ENCODE measurements around the gene NECTIN2.

Gene NECTIN2

GRCh38 chr19:44845612-44846454 lies at the start of gene NECTIN2:
TSS of gene NECTIN2 (plus strand) at chr19:44846297. CDS start at chr19:44846526, 229 bp downstream.
- DNase-seq (ENCODE audit: low read depth, low spot score): peak; percentile 63

GRCh38 chr19:44796701-44797115 lies 49.4 kb upstream of the NECTIN2 start:
- no peak for DNase-seq (ENCODE audit: low read depth, low spot score)

GRCh38 chr19:44799627-44800346 lies 46.3 kb upstream of the NECTIN2 start:
- DNase-seq (ENCODE audit: low read depth, low spot score): no peak

GRCh38 chr19:44800461-44800860 lies 45.6 kb upstream of the NECTIN2 start:
- peak; percentile 62 for DNase-seq (ENCODE audit: low read depth, low spot score)

GRCh38 chr19:44803442-44804428 lies 42.4 kb upstream of the NECTIN2 start:
- no peak for DNase-seq (ENCODE audit: low read depth, low spot score)

- no peak for DNase-seq (ENCODE audit: low read depth, low spot score)
Measured at GRCh38 chr19:44806291-44806690, 39.8 kb upstream of the NECTIN2 start.

- DNase-seq (ENCODE audit: low read depth, low spot score): no peak
Measured at GRCh38 chr19:44807162-44807561, 38.9 kb upstream of the NECTIN2 start.

- no peak for DNase-seq (ENCODE audit: low read depth, low spot score)
Measured at GRCh38 chr19:44807652-44808462, 38.2 kb upstream of the NECTIN2 start.

GRCh38 chr19:44808463-44809371 lies 37.4 kb upstream of the NECTIN2 start, which contains the start of gene BCAM:
TSS of gene BCAM (plus strand) at chr19:44809103. CDS start at chr19:44809125, 22 bp downstream.
- no peak for DNase-seq (ENCODE audit: low read depth, low spot score)

GRCh38 chr19:44809577-44810233 lies 36.4 kb upstream of the NECTIN2 start:
- no peak for DNase-seq (ENCODE audit: low read depth, low spot score)

- no peak for DNase-seq (ENCODE audit: low read depth, low spot score)
Measured at GRCh38 chr19:44810234-44811121, 35.6 kb upstream of the NECTIN2 start.

GRCh38 chr19:44811122-44811419 lies 35.0 kb upstream of the NECTIN2 start:
- no peak for DNase-seq (ENCODE audit: low read depth, low spot score)

GRCh38 chr19:44812142-44812718 lies 33.9 kb upstream of the NECTIN2 start:
- DNase-seq (ENCODE audit: low read depth, low spot score): no peak

GRCh38 chr19:44813070-44813840 lies 32.8 kb upstream of the NECTIN2 start:
- no peak for DNase-seq (ENCODE audit: low read depth, low spot score)

GRCh38 chr19:44813841-44814470 lies 32.1 kb upstream of the NECTIN2 start:
- no peak for DNase-seq (ENCODE audit: low read depth, low spot score)

- no peak for DNase-seq (ENCODE audit: low read depth, low spot score)
Measured at GRCh38 chr19:44814517-44814916, 31.6 kb upstream of the NECTIN2 start.

- DNase-seq (ENCODE audit: low read depth, low spot score): no peak
Measured at GRCh38 chr19:44816301-44816700, 29.8 kb upstream of the NECTIN2 start.

Measured in activated naive CD8-positive, alpha-beta T cell treated with anti-CD3 and anti-CD28 coated beads, Interleukin-2, amount 50 U/mL, for 16 hours (primary cell).